Glutamatergic neuron (in vitro differentiated cells): ENCODE data around the gene ABHD8. TPM values are rescaled to one million over a fixed set of nuclear protein-coding genes. Genes with fewer than 3 reads are reported as not detected.
"Not testable (repeated sequence)": the region's sequence is repeated elsewhere in the genome, so short reads cannot be mapped to it uniquely, and the experiment has no call there.

ENCODE experiments used
- DNase-seq: peaks from one replicate; pipeline ENCODE4 v3.0.0; 2022
- H3K27ac Mint-ChIP-seq: one replicate; pipeline ENCODE4 v1.8.0; 2020; ENCODE audit warnings: mild to moderate bottlenecking, mixed read lengths, inconsistent platforms; ENCODE audit not compliant: unreplicated experiment
- H3K27me3 Mint-ChIP-seq: one replicate; pipeline ENCODE4 v1.8.0; 2020; ENCODE audit warnings: mild to moderate bottlenecking, moderate library complexity, mixed read lengths, inconsistent platforms; ENCODE audit not compliant: unreplicated experiment
- H3K36me3 Mint-ChIP-seq: one replicate; pipeline ENCODE4 v1.8.0; 2020; ENCODE audit warnings: mild to moderate bottlenecking, mixed read lengths, inconsistent platforms; ENCODE audit not compliant: unreplicated experiment
- H3K4me1 Mint-ChIP-seq: one replicate; pipeline ENCODE4 v1.8.0; 2020; ENCODE audit warnings: mild to moderate bottlenecking, low read depth, mixed read lengths, inconsistent platforms; ENCODE audit not compliant: unreplicated experiment
- H3K4me3 Mint-ChIP-seq: one replicate; pipeline ENCODE4 v1.8.0; 2020; ENCODE audit warnings: mild to moderate bottlenecking, mixed read lengths, inconsistent platforms; ENCODE audit not compliant: unreplicated experiment
- H3K9me3 Mint-ChIP-seq: one replicate; pipeline ENCODE4 v1.8.0; 2020; ENCODE audit warnings: mild to moderate bottlenecking, moderate library complexity, mixed read lengths, inconsistent platforms; ENCODE audit not compliant: unreplicated experiment
- total RNA-seq: library from RNA; stranded (reverse); fragmentation: NEBNext Ultra II Directional; extraction: Animal tissue kit (Norgen Biotek cat#: 25700); gene quantifications from one replicate; pipeline ENCODE4 v1.2.1, GENCODE V29; 2021; ENCODE audit not compliant: unreplicated experiment
- TF ChIP-seq, protein P1 (sequence below): fragments of 200-600 bp; sonication (generic); IDR thresholded peaks from one replicate; pipeline ENCODE4 v1.5.0; 2021; ENCODE audit not compliant: partially characterized antibody, unreplicated experiment

The ABHD8 gene
- total RNA-seq, 1 donor from 2014 or later, result 14.1 TPM

DNA sequence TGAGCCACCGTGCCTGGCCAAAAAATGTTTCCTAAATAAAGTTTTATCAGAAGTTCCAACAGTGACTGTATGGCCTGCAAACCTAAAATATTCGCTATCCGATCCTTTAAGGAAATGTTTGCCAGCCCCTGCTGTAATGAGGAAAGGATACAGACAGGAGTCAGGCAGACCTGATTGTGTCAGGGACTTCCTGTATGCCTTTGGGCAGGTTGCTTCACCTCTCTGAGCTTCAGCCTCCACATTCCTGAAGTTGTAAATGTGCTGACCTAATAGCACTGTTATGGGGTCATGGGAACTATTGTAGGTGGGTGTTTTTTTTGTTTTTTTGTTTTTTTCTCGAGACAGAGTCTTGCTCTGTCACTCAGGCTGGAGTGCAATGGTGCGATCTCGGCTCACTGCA is 6.2 kb downstream of the ABHD8 start:
- Mint-ChIP-seq H3K4me1 (peaks cover 1% of the 10 kb centered on the region), H3K9me3 (no peaks in the 10 kb centered on the region), H3K27ac (no peak overlapping the region), H3K4me3 (no peak overlapping the region), H3K36me3 (no peaks in the 10 kb centered on the region), H3K27me3 (no peaks in the 10 kb centered on the region)
- TF ChIP-seq, protein P1, sequence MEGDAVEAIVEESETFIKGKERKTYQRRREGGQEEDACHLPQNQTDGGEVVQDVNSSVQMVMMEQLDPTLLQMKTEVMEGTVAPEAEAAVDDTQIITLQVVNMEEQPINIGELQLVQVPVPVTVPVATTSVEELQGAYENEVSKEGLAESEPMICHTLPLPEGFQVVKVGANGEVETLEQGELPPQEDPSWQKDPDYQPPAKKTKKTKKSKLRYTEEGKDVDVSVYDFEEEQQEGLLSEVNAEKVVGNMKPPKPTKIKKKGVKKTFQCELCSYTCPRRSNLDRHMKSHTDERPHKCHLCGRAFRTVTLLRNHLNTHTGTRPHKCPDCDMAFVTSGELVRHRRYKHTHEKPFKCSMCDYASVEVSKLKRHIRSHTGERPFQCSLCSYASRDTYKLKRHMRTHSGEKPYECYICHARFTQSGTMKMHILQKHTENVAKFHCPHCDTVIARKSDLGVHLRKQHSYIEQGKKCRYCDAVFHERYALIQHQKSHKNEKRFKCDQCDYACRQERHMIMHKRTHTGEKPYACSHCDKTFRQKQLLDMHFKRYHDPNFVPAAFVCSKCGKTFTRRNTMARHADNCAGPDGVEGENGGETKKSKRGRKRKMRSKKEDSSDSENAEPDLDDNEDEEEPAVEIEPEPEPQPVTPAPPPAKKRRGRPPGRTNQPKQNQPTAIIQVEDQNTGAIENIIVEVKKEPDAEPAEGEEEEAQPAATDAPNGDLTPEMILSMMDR, result no peak
- DNase-seq, result no peak

DNA sequence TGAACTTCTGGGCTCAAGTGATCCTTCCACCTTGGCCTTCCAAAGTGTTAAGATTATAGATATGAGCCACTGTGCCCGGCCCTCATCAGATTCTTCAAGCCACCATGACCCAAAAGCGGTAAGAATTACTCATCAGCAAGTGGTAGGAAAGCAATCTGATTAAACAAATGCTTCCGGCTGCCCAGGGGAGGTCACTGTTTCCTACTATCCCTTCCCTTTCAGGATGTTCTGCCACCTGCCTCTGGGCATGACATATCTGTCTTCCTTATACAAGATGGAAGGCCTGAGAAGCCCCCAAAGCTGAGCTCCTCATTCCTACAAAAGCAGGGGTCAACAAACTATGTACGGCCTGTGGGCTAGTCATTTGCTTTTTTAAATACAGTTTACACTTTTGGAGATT is 7.0 kb downstream of the ABHD8 start:
- Mint-ChIP-seq H3K36me3 (no peaks in the 10 kb centered on the region), H3K27ac (no peak overlapping the region), H3K9me3 (no peaks in the 10 kb centered on the region), H3K27me3 (no peaks in the 10 kb centered on the region), H3K4me1 (no peaks in the 10 kb centered on the region), H3K4me3 (no peak overlapping the region)
- TF ChIP-seq, protein P1, result no peak
- DNase-seq, result no peak

DNA sequence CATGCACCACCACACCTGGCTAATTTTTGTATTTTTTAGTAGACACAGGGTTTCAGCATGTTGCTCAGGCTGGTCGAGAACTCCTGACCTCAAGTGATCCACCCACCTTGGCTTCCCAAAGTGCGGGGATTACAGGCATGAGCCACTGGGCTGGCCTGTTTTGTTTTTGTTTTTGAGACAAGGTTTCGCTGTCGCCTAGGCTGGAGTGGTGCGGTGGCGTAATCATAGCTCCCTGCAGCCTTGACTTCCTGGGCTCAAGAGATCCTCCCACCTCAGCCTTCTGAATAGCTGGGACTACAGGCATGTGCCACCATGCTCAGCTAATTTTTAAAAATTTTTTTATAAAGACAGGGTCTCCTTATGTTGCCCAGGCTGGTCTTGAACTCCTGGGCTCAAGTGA is 7.7 kb downstream of the ABHD8 start:
- not testable (repeated sequence) for H3K4me3 Mint-ChIP-seq, H3K4me1 Mint-ChIP-seq, H3K27ac Mint-ChIP-seq, H3K36me3 Mint-ChIP-seq, DNase-seq, H3K27me3 Mint-ChIP-seq, H3K9me3 Mint-ChIP-seq

DNA sequence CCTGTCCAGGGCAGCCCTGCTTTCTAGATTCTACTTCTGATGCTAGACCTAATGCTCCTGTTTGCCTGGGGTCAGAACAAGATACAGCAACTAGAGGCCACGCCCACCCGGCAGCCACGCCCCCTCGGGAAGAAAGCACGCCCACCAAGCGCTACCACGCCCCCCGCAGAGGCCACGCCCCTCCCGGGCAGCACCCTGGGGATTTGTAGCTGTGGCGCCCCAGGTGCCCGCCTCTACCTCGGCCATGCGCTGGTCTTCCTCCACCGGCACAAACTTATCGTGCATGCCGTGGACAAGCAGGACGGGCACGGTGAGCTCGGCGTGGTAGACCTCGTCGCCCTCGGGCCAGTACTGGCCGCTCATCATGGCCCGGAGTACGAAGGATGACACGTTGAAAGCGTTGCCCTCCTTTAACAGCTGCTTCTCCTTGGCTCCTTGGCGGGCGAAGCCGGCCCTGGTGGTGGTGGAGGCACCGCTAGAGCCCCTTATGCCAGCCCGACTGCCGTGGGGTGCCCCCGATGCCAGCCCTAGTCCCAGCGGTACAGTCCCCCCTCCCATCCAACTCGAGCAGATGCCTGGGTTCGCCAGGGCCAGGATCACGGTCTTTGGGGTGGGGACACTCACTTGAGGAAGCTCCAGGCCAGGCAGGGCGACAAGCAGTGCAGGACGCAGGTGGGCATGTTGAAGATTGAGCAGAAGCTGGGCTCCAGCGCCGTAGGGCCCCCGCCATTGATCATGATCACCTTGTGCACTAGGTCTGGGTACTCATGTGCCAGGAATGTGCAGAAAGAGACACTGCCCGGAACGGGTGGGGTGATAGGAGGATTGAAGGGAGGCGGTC is 9.0 kb downstream of the ABHD8 start:
- Mint-ChIP-seq H3K4me3 (no peak overlapping the region), H3K27ac (no peak overlapping the region), H3K9me3 (peaks cover 3% of the 10 kb centered on the region), H3K27me3 (no peaks in the 10 kb centered on the region), H3K4me1 (no peaks in the 10 kb centered on the region), H3K36me3 (no peaks in the 10 kb centered on the region)
- DNase-seq, result peak; percentile 67
- TF ChIP-seq, protein P1, result no peak

DNA sequence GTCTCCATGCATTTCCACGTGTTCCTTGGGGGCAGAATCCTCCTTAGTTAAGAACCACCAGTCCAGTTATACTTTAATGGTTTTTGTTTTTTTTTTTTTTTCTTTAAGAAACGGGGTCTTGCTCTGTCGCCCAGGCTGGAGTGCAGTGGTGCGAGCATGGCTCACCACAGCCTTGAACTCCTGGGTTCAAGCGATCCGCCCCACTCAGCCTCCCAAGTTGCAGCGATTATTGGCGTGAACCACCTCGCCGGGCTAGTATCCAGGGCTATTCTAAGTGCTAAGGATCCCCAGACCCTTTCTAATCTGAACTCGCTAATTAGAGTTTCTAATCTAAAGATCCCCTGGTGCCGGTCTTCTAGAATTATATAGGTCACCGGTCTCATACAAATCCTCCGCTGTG is 9.6 kb downstream of the ABHD8 start:
- no peak overlapping the region for H3K27ac Mint-ChIP-seq

More for the DNA sequence above, 9.6 kb downstream of the ABHD8 start:
- Mint-ChIP-seq H3K36me3 (no peaks in the 10 kb centered on the region), H3K27me3 (no peaks in the 10 kb centered on the region), H3K4me1 (no peaks in the 10 kb centered on the region), H3K9me3 (peaks cover 3% of the 10 kb centered on the region), H3K4me3 (no peak overlapping the region)
- no peak for DNase-seq
- TF ChIP-seq, protein P1, result no peak
